Renal cortex interstitium (tissue), 11 donors: ENCODE results near the gene P4HA2. TPM values are rescaled to one million over a fixed set of nuclear protein-coding genes. Genes with fewer than 3 reads are reported as not detected.

ENCODE experiments used
- DNase-seq, 11 donors: peaks; one replicate each; pipeline ENCODE4 v3.0.0-alpha.2; 2013; ENCODE audit warnings: low read depth in 9 of 11, low spot score in 4 of 11; ENCODE audit errors: extremely low read depth in 1 of 11
- polyA plus RNA-seq, 3 donors: library from polyadenylated mRNA; unstranded; fragments of 120-200 nt; gene quantifications; one replicate each; pipeline ENCODE4 v1.2.1, GENCODE V29; 2013; ENCODE audit not compliant: insufficient read length in 3 of 3

The P4HA2 gene
- polyA plus RNA-seq, 3 donors: 29.2 to 50.3 (median 35.1) TPM

DNA sequence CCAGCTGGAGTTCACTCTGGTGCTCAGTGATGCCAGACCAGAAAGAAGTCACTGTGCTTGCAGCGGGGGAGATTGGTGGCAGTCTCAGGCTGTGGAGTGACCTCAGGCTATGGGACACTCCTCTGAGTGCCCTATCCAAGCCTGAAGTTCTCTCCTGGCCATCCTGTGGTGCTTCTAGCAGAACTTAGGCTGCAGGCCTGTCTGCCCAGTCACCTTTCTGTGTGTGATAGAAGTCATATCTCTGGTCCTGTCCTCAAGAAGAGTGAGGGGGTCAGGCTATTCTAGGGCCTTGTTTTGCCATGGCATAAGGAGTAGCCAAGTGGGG, 39.1 kb upstream of the P4HA2 start:
- no peak for DNase-seq

GRCh38 chr5:132266031-132266835, 38.6 kb upstream of the P4HA2 start:
- no peak for DNase-seq

GRCh38 chr5:132265336-132266030, 37.8 kb upstream of the P4HA2 start:
- DNase-seq: peak in 7 of 11 donors; percentile 57 to 84 (median 78)

- no peak for DNase-seq
These were observed 37.1 kb upstream of the P4HA2 start for GRCh38 chr5:132264546-132265335.

- DNase-seq: no peak
These were observed 36.1 kb upstream of the P4HA2 start for GRCh38 chr5:132263548-132264261.

DNA sequence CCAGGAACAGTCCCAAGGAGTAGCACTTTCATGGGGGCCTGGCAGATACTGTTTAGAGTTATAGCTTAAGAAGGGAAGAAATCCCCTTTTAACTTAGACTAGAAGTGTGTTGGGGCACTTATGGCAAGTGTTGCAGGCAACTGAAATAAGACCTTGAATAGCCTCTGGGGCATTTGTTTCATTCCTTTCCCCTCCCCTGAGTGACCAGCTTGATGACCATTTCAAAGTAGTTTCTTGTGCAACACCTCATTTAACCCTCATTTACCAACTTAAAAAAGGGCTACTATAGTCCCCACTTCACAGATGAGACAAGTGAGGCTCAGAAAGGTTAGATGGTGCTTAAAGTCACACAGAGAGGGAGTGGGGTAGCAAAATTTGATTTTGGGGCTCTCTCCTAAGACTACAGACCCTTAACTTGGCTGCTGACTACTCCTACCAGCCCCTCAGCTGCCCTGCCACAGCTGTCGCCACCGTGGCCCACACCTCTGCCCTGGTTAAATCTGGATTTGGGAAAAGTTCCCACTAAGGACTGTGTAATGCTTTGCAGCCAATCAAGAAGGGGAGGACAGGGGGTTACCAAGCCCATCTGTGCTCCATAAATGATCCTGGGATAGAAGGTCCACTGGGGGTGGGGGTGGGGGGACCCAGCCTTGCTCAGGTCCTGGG, 35.4 kb upstream of the P4HA2 start:
- no peak for DNase-seq

DNA sequence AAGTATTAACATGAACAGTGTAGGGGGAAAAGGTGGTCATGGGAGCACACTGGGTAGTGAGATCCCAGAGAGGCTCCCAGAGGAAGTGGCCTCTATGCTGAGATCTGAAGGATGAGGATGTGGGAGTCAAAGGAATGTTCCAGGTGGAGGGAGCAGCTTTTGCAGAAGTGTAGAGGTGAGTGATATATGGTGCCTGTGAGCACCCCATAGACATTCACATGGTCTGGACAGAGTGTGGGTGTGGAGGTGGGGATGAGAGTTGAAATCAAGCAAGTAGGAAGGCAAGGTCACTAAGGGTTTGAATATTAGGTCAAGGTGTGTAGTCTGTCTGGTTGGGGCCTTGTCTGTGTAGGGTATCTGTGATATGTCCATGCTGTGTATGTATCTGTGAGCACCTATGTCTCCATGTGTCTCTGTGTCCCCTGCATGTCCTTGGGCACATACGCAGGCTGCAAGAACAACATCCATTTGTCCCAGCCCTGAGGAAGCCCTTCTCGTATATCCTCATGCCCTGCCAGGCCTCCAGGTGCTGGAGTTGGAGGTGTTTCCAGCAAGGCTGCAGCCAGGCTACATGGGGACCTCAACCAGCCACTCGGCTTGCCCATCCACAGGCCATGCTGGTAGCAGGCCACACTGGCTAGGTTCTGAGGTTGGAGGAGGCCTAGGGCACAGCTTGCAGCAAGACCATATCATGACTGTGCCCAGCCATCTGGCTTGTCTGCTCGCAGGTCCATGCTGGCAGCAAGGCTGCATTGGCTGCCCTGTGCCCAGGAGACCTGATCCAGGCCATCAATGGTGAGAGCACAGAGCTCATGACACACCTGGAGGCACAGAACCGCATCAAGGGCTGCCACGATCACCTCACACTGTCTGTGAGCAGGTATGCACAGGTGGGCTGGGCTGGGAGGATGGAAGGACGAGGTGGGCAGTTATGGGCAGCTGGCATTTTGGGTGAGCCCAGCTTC, 34.5 kb upstream of the P4HA2 start:
- DNase-seq: no peak

GRCh38 chr5:132260714-132261551, 33.3 kb upstream of the P4HA2 start:
- no peak for DNase-seq

DNA sequence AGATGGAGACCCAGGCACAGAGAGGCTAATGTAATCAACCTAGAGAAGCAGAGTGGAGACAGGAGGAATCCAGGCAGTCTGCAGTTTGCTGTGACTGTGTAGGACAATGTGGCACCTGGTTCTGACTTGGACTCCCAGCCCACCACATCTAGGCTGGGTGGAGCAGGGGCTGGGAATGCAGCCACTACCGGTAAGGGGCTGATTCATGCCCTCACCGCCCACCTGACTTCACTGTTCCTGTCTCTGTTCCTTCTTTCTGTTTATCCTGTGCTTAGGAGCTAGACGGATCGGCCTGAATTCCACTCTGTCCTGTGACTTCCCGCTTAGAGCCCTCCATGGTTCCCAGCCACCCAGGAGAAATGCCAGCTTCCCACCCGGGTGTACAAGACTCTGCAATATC, 32.4 kb upstream of the P4HA2 start:
- no peak for DNase-seq

DNA sequence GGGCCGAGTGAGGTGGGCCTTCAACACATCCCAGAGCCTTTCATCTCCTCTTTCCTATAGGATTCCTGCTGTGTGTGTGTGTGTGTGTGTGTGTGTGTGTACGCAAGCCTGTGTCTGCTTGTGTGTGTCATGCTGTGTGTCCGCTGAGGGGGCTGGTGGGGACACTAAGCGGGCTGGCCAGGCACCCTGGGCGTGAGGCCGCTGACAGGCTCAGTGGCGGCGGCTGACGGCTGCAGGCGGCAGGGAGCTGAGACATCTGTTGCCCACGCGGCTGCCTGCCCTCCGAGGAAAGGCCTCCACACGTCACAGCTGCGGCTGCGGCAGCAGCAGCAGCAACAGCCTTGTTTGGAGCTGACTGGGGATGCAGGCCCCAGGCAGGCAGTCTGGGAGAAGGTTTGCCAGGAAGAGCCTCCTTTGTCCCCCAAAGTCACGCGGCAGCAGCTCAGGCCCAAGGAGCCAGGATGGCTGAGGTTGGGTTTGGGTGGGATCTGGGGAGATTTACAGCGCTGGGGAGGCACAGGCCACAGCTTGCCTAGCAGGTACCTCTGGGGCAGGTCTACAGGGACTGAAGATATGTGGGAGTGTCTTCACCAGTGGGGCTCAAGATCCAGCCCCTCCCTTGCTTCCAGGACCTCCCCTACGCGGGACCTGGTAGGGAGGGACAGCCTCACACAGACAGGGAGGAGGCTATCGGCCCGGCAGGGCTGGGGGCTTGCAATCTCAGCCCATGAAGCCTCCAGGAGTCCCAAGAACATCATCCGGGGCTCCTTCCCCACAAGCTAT, 31.6 kb upstream of the P4HA2 start:
- peak in 1 of 11 donors; percentile 52 for DNase-seq

DNA sequence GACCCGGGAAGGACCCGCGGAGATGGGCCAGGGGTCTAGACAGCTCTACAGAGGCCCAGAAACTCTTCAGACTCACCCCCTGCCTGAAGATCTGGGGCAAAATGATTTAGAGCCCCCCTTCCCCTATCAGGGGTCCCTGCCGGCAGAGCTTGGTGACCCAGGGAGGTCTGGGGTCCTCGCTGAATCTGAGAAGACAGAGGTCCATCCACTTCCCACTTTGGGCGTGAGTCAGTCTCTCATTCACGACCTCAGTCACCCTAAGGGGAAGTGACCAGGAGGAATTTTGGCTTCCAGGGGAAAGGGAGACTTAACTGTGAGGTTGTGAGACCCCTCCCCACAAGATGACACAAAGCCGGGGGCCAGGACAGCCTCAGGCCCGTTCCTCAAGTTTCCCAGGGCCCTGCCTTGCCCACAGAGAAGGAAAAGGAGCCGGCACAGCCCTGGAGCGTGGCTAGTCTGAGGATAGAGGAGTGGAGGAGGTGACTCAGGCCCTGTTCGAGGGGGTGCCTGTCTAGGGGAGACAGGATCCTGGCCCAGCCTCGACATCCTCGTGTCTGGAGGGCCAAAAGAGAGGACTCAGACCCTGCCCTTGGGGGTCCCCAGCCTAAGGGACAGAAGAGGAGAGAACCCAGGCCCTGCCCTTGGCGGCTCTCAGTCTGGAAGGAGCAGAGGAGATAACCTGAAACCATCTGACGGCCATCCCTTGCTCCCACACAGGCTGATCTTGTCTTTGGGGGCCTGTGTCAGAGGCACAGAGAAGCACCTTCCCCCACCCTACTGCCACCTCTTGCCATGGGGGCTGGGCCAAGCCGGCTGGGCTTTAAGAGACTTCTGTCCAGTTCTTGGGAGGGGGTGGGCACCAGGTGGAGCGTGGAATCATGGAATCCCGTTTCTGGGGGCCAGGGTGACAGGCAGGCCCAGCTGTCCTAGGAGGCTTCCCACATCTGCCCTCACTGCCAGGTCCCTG, 30.7 kb upstream of the P4HA2 start:
- DNase-seq: no peak

DNA sequence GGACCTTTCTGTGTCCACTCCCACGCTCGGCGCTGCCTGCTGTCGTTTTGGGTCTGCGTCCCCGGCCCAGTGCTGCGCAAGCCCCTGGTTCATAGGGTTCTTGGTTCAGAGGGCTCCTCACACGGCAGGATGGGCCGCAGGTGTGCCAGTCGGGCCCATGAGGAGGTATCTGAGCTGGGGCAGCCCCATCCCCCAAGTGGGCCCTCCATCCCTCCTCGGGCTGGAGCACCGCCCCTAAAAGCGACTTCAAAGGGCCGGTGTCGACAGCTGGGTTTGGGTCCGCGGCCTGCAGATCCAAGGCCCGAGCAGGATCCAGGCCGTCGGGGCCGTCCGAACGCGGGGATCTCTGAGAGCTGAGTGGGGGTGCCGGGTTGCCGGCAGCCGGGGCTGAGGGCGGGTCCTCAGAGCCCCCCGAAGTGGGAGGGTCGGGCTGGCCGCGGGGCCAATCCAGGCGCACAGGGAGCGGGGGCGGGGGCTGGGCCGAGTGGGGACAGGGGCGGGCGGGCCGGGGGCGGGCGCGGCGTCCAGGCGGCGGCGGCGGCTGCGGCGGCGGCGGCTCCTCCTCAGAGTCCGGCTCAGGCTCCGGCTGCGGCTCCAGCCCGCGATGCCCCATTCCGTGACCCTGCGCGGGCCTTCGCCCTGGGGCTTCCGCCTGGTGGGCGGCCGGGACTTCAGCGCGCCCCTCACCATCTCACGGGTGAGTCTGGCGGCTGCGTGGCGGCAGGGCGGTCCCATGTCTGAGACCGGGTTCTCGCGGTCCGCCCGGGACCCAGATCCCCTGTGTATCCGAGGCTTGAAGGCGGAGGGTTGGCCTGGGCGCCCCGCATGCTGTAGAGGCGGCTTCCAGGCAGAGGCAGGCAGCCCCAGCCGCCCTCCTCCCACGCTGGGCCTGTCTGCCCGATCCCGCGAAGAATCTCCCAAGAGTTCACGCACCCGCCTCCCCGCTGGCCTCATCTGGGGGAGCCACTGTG, 29.8 kb upstream of the P4HA2 start, which contains the start of gene PDLIM4:
TSS of gene PDLIM4 (plus strand) at position 566 of the 971 bp plus-strand sequence. CDS start at position 605, 39 bp downstream.
- peak in 3 of 11 donors; percentile 49 to 65 (median 59) for DNase-seq

DNA sequence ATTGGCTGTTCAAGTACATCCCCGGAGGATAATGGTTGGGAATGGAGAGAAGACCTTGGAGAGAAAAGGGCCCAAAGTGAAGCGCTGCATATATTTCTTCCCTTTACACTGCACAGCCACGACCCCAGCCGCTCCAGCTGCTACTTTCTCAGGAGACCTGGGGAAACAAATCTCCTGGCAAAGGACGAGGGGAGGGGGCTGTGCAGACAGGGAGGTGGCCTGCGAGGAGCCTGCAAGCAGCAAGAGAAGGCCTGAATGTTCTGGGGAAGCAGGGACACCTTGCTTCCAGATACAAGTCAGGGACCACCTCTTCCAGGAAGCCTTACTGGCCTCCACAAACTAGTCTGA, 29.1 kb upstream of the P4HA2 start:
- no peak for DNase-seq
